GM23338 (cell line): Measurements from ENCODE around the gene KMT2E.

Source experiments
- CREB1 ChIP-seq: fragments of 250-450 bp; sonication (Bioruptor Pico); IDR thresholded peaks from 2 replicates; pipeline ENCODE4 v1.5.0; 2020; ENCODE audit warnings: low read depth, mild to moderate bottlenecking, moderate library complexity
- CTCF ChIP-seq, 2 experiments: fragments of 200-600 bp in 1 of 2; sonication (generic) in 1 of 2; conservative IDR thresholded peaks; 2 replicates each; pipeline versions ENCODE4 v1.5.1 to v1.6.1; 2016 to 2017; ENCODE audit warnings: antibody characterized with exemption in 2 of 2, low read depth in 2 of 2, mild to moderate bottlenecking in 2 of 2, moderate library complexity in 1 of 2
- EZH2 ChIP-seq: fragments of 200-600 bp; sonication (generic); IDR thresholded peaks from one replicate; pipeline ENCODE4 v1.8.0; 2017; ENCODE audit warnings: antibody characterized with exemption, mild to moderate bottlenecking, low read depth; ENCODE audit not compliant: unreplicated experiment
- EZH2phosphoT487 ChIP-seq: fragments of 200-600 bp; sonication (generic); IDR thresholded peaks from one replicate; pipeline ENCODE4 v1.8.1; 2018; ENCODE audit warnings: antibody characterized with exemption; ENCODE audit not compliant: unreplicated experiment
- JUNB ChIP-seq: IDR thresholded peaks from one replicate; pipeline ENCODE4 v1.6.1; 2016; ENCODE audit warnings: antibody characterized with exemption; ENCODE audit not compliant: unreplicated experiment
- POLR2AphosphoS5 ChIP-seq: IDR thresholded peaks from 2 replicates; pipeline ENCODE4 v1.6.1; 2016; ENCODE audit warnings: antibody characterized with exemption, low read depth
- STAT1 ChIP-seq: IDR thresholded peaks from one replicate; pipeline ENCODE4 v1.6.1; 2016; ENCODE audit warnings: antibody characterized with exemption; ENCODE audit not compliant: unreplicated experiment
- ZNF331 ChIP-seq: fragments of 250-450 bp; sonication (Bioruptor Pico); IDR thresholded peaks from 2 replicates; pipeline ENCODE4 v1.5.0; 2020; ENCODE audit warnings: low read depth, mild to moderate bottlenecking, moderate library complexity
- ZNF462 ChIP-seq: fragments of 250-450 bp; sonication (Bioruptor Pico); IDR thresholded peaks from 2 replicates; pipeline ENCODE4 v1.5.0; 2020; ENCODE audit warnings: mild to moderate bottlenecking, moderate library complexity
- TF ChIP-seq, protein P1 (sequence below): IDR thresholded peaks from one replicate; pipeline ENCODE4 v1.6.1; 2018; ENCODE audit warnings: antibody characterized with exemption; ENCODE audit not compliant: unreplicated experiment
- TF ChIP-seq, protein P2 (sequence below): IDR thresholded peaks from 2 replicates; pipeline ENCODE4 v1.6.1; 2016; ENCODE audit warnings: antibody characterized with exemption

DNA sequence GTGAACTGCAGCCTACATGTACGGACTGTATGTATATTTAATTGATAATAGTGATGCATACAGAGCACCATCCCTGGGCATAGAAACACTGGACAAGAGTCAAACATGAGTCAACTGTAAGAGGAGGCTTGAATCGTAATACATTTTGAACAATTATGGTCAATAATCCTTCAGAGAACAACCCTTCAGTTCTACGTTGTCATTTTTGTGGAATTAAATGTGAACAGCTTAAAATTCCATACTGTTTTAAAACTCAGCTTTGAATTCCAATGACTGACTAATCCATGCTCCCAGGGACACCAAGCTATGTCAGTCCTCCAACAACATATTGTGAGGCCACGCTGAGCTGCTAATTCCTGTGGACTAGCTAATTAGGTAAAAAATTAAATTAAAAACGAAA, 41.5 kb upstream of the KMT2E start:
- TF ChIP-seq CTCF (conservative IDR thresholded peaks at IDR 0.05; ENCODE audit: low read depth in 2 of 2), result no peak
- TF ChIP-seq, protein P1, sequence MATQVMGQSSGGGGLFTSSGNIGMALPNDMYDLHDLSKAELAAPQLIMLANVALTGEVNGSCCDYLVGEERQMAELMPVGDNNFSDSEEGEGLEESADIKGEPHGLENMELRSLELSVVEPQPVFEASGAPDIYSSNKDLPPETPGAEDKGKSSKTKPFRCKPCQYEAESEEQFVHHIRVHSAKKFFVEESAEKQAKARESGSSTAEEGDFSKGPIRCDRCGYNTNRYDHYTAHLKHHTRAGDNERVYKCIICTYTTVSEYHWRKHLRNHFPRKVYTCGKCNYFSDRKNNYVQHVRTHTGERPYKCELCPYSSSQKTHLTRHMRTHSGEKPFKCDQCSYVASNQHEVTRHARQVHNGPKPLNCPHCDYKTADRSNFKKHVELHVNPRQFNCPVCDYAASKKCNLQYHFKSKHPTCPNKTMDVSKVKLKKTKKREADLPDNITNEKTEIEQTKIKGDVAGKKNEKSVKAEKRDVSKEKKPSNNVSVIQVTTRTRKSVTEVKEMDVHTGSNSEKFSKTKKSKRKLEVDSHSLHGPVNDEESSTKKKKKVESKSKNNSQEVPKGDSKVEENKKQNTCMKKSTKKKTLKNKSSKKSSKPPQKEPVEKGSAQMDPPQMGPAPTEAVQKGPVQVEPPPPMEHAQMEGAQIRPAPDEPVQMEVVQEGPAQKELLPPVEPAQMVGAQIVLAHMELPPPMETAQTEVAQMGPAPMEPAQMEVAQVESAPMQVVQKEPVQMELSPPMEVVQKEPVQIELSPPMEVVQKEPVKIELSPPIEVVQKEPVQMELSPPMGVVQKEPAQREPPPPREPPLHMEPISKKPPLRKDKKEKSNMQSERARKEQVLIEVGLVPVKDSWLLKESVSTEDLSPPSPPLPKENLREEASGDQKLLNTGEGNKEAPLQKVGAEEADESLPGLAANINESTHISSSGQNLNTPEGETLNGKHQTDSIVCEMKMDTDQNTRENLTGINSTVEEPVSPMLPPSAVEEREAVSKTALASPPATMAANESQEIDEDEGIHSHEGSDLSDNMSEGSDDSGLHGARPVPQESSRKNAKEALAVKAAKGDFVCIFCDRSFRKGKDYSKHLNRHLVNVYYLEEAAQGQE, result no peak
- TF ChIP-seq EZH2phosphoT487, result no peak
- TF ChIP-seq POLR2AphosphoS5, result no peak
- TF ChIP-seq EZH2, result no peak
- no peak for TF ChIP-seq ZNF462
- TF ChIP-seq CREB1 (CRISPR knock-in tag), result no peak
- no peak for TF ChIP-seq JUNB
- no peak for TF ChIP-seq STAT1
- TF ChIP-seq, protein P2, sequence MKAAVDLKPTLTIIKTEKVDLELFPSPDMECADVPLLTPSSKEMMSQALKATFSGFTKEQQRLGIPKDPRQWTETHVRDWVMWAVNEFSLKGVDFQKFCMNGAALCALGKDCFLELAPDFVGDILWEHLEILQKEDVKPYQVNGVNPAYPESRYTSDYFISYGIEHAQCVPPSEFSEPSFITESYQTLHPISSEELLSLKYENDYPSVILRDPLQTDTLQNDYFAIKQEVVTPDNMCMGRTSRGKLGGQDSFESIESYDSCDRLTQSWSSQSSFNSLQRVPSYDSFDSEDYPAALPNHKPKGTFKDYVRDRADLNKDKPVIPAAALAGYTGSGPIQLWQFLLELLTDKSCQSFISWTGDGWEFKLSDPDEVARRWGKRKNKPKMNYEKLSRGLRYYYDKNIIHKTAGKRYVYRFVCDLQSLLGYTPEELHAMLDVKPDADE, result no peak
- TF ChIP-seq ZNF331 (CRISPR knock-in tag), result no peak
